HG03575 (cell line): ENCODE results near the gene CST8.

Experiments
- ATAC-seq: cut with Tn5 transposase; IDR thresholded peaks from one replicate; pipeline ENCODE4 v1.9.1; 2021; ENCODE audit not compliant: unreplicated experiment, insufficient number of reproducible peaks, low FRiP score; ENCODE audit errors: extremely low read depth

Gene CST8

DNA sequence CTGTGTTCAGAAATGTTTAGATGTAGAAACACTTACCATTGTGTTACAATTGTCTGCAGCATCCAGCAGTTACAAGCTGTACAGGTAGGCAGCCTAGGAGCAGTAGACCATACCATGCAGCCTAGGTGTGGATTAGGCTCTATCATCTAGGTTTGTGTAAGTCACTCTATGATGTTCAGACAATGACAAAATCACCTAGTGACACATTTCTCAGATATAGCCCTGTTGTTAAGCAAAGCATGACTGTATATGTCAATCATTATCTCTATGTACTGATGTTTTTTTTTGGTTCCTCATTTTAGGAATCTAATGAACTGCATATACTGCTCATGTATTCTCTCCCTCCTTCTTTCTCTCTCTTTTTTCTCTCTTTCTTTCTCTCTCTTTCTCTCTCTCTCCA is 22.2 kb downstream of the CST8 start:
- no peak for ATAC-seq

DNA sequence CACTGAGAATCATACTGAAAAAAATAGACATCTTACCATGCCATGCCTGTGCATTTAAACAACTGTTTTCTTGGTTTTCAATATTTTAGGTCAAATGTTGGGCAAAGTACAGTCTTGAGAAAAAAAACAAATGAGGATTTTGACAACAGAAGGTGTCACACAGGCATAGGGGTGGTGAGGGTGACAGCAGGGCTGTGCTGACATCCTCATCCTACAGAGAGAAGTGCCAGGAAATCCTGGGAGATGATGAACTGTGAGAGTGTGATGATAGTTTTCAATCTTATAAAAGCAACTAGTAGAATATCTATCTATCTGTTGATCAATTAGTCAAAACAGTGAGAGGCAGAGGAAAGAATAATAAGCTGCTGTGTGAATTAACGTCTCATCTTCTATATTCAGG is 23.9 kb downstream of the CST8 start:
- no peak for ATAC-seq

DNA sequence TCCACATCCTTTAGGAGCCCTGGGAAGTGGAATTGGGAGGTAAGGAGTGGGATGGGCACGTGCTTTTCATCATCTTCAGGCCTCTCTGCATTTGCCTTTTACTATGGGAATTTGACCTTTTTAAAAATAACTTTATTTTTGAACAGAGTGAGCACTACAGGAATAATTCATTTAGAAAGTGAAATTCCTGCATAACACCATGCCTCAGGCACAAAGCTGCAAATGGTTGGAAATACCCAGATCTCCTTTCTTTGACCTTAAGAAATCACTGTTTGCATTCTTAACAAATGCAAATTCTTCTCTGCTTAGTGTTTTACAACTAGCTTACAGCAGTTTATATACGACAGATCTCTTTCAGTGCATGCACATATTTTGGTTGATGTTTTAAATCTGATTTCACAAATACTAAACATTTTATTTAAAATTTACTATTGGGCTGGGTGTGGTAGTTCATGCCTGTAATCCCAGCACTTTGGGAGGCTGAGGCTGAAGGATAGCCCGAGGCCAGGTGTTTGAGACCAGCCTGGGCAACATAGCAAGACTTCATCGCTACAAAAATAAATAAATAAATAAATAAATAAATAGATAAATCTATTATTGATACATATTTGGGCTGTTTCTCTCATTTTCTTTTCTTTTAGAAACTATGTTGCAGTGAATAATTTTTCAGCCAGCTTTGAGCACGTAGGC is 24.5 kb downstream of the CST8 start:
- ATAC-seq = no peak

DNA sequence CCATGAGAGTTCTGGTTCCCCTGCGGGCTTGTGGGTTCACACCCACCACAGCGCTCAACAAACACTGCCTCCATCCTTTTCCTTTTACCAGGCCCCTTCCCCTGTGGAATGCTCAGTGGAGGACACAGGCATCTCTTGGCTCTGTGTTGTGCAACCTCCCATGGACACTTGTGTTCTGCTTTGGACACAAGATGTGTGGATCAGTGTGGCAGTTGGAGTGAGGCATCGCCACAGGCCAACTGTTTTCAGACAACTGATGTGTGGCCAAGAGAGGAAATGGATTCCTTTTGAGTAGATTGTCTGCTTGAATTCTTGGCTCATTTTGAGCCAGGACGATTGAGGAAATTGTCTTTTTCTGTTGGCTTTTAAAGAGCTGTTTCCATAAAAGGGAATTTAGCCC is 26.8 kb downstream of the CST8 start:
- no peak for ATAC-seq

DNA sequence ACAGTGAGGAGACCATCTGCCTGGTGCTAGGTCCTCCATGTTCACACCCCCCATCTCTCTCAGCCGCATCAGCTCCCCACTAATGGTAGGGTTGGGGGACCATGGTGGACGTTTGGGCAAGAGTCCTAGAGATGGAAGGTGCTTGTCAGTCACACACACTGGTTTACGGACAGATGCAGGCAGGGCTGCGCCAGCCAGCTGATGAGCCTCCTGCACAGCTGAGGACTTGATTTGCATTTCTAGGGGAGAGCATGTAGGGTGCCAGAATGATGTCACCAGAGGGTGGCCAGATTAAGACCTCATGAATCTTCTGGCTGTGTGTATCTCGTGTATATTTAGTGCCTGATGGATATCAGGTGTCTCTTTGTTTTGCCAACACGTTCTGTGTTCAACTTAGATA is 28.6 kb downstream of the CST8 start:
- no peak for ATAC-seq

DNA sequence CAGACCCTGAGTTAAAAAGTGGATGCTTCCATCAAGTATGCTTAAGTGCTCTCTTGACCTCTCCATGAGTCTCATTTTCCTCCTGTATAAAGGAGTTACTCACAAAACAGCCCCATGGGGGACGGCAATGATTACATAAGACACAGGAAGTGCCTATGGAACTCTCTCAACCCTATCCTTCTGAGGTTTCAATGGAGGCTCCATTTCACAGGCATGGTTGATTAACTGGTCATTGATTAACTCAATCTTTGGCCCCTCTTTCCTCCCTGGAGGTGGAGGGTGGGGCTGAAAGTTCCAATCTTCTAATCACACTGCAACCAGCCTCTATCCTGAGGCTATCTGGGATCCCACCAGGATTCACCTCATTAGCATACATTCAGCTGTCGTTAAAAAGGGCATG is 29.3 kb downstream of the CST8 start:
- ATAC-seq = no peak

DNA sequence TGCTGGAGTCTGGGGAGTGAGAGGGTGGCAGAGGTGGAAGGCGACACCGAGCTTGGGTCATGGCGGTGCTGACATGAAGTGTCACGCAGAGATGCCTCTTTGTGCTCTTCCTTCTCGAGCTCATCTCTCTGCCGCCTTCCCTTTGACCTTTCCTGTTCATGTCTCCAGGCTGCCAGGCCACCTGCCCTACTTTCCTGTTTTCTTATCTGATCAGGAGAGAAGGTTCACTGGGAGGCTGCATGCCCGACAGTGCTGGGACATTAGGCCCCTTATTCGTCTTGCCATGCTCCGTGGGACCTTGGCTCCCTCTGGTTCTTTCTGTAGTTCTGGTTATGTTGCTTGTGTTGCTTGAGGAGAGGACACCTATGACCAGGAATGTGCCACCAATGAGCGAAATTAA is 33.2 kb downstream of the CST8 start:
- ATAC-seq = no peak

DNA sequence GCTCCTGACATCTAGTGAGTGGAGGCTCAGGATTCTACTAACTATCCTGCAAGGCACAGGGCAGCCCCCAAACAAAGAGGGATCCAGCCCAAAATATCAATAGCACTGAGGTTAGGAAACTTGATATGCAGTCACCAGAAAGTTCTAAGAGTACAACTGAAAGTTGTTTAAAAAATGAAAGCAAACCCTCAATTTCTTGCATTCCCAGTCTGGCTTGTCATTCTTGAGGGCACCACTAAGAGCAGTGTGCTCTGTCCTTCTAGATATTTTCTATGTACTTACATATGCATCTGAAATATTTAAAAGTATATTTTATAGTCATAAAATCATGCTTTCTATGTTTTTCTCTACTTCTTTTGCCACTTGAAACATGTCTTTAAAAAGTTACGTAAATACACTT is 35.9 kb downstream of the CST8 start:
- no peak for ATAC-seq

DNA sequence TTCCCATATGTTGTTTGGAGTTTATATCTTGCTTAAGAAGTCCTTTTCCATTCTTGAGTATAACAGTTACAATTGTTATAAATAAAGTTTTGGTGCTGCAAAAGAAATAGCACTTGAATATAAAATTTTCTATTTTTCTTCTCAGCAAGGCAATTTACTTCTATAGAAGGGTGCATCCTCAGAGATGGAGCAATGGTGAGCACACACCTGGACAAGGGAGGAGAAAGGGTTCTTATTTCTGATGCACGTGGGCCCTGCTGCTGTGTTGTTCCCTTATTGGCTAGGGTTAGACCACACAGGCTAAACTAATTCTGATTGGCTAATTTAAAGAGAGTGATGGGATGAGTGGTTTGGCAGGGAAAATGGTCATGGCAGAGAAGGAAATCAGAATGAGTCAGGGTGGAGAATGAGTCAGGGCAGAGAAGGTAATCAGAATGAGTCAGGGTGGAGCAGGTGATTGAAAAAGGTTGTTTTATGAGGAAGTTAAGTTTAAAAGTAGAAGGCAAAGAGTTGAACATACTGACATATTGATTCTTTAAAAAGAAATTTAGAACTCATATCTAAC is 38.0 kb downstream of the CST8 start:
- no peak for ATAC-seq

DNA sequence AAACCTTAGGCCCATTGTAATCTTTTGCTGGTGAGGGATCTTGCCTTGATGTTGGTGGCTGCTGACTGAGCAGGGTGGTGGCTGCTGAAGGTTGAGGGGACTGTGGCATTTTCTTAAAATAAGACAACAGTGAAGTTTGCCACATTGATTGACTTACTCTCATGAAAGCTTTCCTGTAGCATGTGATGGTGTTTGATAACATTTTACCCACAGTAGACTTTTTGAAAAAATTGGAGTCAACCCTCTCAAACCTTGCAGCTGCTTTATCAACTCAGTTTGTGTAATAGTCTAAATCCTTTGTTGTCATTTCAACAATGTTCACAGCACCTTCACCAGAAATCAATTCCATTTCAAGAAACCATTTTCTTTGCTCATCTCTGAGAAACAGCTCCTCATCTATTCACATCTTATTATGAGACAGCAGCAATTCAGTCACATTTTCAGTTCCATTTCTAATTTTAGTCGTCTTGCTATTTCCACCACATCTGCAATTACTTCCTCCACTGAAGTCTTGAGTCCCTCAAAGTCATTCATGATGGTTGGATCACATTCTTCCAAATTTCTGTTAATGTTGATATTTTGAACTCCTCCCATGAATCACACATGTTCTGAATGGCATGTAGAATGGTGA is 40.1 kb downstream of the CST8 start:
- ATAC-seq = no peak

DNA sequence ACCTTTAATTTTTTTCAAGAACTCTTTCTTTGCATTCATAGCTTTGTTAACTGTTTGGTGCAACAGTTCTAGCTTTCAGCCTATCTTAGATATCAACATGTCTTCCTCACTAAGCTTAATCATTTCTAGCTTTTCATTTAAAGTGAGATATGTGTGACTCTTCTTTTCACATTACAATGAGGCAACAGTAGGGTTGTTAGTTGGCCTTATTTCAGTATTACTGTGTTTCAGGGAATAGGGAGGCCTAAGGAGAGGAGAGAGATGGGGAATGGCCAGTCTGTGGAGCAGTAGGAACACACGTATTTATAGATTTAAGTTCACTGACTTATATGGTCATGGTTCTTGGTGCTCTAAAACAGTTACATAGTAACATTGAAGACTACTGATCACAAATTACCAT is 41.6 kb downstream of the CST8 start:
- no peak for ATAC-seq

DNA sequence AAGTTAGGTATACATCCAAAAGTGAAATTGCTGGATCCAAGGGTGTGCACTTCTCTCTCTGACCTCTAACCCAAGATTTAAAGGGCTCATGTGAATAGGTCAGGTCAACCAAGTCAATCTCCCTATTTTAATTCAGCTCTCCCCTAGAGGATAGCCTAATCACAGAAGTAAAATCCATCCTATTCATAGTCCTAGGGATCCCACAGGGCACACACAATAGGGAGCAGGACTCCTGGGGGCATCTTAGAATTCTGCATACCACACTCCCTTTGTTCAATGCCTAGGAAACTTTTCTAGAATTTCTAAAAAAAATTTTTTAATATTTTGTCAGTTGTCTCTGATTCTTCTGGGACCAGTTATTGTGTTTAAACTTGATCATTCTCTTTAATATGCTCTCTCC is 42.2 kb downstream of the CST8 start:
- ATAC-seq = no peak

DNA sequence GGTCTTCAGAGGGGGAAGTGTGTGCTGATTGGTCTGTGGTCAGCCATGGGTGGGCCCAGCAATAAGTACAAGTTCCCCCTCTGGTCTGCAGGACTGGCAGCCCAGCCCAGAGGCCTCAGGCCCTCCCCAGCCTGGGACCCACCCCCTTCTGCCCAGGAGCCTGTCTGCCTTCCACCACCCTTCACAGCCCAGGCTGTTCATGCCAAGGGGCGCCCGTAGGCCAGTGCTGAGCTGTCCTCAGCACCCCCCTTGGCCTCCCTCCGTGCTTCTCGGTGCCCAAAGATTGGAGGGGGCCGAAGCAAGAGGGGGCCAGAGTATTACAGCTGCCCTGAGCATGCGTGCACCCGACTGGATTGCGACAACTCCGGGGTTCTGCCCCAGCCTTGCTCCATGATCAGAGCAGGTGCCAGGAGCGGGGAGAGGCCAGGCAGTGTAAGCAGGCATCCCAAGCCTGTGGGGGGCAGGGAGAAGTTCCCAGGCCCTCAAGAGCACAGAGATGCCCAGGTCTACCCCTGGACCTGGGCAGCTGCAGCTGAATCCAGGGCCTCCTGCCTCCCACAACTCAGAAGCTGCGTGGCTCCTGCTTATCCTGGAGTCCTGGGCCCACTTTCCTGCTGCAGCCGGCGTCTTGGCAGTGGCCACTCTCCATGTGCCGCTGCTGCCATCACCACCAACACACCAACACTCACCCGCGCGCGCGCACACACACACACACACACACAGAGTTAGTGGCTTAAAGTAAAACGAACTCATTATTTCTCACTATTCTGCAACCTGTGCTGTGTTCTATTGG is 44.1 kb downstream of the CST8 start:
- ATAC-seq = no peak

DNA sequence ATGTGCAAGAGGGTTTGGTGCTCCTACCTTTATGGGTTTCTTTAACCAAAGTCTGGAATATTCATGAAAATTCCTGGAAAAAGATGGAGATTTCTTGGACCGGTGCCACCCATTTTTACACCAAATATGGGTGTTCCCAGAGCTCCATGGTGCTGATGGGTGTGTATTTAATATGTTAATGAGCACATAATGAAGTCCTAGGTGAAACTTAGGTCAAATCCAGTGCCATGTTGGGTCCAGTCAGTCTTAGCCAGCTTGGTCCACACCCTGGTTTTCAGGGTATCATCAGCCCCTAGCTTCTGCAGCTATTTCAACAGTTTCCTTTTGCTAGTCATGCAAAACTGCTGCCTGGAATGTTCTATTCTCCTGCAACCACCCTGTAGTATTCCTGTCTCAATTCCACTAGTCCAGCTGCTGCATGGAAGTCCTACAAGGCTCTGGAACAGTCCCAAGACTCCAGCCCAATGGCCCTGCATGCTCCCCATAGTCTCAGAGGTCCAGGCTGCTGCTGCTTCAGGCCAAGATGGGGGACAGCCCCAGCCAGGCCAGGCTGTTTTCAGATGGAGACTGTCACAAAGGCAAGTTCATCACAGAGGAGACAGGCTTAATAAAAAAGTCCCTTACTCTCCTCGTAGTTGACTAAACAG is 45.5 kb downstream of the CST8 start:
- no peak for ATAC-seq

DNA sequence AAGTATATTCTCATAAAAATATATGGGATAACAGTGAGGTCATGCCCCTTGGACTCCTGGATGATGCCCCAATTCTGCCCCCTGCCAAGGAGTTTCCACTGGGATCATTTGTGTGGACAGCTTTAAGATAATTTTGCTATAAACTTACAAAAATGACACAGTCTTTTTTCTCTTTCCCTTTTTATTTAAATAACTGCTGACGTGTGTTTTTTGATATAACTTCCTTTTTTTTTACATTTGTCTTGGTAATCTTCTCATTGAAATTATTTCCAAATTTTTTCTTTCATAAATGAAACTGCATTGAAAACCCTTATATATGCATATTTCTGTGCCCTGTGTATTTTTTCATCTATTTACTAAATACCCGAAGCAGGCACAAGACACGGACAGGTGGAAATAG is 46.1 kb downstream of the CST8 start:
- no peak for ATAC-seq

DNA sequence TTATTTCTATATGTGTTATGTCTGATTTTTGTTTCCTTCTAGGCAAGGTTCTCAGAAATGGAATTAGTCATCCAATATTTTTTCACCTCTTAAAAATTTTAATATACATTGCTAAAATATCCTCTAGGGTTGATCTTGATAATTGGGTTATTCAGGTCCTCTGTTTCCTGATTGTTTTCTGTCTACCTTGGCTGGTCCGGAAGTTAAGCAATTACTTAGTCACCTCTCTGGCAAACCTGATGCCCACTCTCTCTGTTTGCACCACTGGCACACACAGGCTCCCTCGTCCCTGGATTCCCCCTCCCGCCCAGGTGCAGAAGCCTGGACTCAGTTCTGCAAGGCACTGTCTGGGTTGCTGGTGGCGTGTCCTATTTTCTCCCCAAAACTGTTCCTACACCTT is 49.7 kb downstream of the CST8 start:
- ATAC-seq = no peak

DNA sequence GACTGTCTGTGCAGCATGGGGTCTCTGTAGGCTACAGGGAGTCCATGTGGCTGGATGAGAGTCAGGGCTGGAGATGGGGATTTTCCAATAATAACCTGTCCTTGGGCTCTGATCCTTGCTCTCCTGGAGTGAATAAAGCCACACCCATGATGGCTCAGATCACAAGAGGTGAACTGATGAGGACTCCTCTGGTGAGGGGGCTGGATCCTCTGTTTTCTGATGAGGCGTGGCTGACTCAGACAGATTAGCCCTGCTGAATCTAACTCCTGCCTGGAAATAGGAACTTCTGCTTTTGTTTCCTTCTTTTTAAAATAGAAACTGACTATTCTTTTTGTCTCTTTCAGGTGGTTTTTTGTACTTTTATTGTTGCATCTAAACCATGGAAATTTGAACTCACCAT is 50.4 kb downstream of the CST8 start:
- no peak for ATAC-seq

DNA sequence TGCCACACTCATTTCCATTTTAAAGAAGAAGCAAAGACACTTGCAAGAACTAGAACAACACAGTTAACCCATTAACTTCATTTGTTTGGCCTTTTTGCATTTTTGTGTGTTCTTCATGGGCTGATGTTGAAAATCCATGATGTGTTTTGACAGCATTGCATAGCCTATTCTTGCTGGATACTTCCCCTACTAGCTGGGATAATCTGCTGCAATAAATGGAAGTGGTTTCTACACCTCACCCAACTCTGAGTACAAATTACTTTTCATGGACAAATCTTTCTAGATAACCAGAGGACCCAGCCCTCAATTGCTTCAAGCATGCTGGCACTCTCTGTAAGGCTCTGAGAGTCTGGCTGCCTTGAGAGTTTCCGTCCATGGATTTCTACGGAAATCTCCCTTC is 50.9 kb downstream of the CST8 start:
- no peak for ATAC-seq

DNA sequence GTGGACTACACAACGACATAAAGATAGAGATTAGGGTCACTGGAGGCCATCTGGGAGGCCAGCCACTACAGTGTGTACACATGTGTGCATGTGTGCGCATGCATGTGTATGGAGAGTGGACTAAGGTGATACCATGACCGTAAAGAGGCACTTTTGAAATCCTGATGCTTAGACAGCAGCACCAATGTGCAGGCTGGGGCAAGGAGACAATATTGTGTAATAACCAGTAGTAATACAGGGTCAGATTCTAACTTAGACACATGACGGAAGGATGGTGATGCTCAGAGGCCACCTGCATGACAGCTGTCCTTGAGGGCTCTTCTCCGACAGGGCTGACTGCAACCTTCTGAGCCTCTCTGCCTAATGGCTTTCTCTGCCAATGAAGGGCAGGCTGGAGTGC is 51.9 kb downstream of the CST8 start:
- no peak for ATAC-seq

DNA sequence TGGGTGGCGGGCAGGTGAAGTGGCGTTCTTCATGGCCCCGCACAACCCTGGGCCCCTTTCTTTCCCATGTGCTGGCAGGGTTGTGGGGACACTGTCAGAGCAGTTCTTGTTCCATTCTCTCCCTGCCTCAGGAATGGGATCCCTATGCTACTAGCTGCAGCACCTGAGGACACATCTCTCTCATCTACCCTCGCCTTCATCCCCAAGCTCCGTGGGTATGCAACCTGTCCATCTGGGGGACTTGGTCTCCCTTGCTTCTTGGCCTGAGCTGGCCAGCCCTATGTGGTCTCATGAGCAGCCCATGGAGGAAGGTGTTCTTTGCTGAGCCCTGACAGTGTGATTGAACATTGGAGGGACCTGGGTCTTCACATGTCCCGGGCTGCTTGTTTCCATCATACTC is 53.2 kb downstream of the CST8 start:
- no peak for ATAC-seq
